HG03378 (cell line): ENCODE results near the gene B3GNT2.
"Not testable (repeated sequence)": the region's sequence is repeated elsewhere in the genome, so short reads cannot be mapped to it uniquely, and the experiment has no call there.

Experiments
- ATAC-seq: cut with Tn5 transposase; IDR thresholded peaks from one replicate; pipeline ENCODE4 v1.9.1; 2021; ENCODE audit warnings: mild to moderate bottlenecking, moderate library complexity; ENCODE audit not compliant: unreplicated experiment

Gene B3GNT2

DNA sequence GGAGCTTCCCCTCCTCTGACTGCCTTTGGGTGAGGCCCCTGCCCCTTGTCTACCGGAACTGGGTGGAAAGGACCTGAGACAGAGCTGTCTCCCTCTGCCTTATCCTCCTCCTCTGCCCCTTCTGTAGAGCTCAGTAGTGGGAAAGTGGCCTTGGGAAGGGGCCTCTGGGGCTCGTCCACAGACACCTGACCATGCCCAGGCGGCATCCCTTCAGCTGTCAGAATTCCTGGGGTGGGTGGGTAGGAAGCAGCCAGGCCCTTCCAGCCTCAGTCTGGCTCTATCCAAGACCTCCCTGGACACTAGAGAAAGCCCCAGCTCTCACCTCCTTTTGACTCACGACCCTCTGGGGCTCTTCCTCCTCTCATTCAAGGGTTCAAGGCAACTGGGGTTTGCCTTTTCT is 35.6 kb downstream of the B3GNT2 start:
- no peak for ATAC-seq

DNA sequence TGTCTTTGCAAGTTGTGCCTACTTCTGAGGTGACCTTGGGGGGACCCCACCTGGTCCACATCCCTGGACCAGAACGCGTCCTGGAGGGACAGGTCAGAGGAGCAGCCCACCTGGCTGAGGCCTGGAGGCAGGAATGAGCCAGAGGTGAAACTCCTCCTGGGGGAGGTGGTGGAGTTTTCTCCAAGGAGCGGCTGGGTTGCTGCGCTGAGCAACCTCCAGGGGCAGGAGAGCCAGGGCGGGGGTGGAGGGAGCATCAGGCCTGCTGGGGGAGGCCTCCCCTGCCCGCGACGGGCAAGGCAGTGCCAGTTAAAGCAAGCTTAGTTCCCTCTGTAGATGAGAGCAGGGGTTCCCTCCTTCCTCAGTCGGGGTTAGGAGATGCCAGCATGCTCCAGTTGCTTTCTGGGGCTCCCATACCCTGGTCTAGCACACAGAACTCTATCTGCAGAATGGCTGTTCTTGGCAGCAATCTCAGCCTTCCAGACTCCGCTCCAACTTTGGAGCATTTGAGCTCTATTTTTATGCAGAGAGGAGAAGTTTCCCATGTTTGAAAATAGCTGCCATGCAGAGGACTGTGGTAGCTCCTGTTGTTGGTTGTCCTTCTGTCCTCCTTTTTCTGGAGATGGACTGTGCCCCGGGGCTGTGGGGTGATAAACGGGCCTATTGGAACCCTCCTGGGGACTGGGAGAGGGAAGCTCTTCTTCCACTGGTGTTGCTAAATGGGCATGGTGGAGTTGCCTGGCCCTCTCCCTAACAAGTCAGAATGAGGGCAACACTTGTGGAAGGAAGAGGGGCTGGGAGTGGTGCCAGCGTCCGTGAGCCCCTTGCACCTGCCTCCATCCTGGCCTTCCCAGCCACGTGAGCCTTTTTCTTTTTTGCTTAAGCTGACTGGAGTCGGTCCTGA is 39.1 kb downstream of the B3GNT2 start:
- no peak for ATAC-seq

DNA sequence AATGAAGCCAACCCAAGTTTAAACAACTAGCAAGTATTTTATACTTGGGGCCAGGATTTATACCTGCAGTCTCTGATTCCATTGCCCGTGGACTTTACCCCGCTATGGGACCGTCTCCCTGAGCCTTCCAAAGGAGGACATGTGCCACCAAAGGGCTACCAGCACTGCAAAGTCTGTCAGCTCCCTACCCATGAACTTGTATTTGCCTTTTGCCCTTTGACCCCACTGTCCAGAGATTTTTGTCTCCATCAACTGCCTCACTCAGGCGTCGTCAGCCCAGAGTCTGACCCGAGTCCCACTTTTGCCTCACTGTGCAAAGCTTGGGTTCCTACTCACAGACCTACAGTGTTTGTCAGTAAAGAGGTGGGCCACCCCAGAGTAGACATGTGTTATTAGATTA is 40.6 kb downstream of the B3GNT2 start:
- no peak for ATAC-seq

DNA sequence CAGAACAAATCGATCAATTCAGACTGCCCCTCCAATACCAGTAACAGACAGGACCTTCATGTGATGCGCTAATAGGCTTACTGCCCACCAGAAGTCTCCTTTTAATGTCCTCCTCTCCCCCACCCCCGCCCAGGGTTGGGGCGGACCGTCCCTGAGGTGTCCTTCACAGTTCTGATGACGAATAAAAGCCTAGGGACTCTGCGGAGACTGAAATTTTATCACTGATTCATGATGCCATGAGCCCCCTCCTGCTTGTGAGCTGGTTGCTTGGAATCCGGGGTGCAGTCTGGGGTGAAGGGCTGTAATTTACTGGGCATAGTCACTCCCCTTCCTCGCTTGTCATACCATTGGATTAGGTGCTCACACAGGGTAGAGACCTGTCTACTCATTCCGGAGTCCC is 42.3 kb downstream of the B3GNT2 start:
- no peak for ATAC-seq

DNA sequence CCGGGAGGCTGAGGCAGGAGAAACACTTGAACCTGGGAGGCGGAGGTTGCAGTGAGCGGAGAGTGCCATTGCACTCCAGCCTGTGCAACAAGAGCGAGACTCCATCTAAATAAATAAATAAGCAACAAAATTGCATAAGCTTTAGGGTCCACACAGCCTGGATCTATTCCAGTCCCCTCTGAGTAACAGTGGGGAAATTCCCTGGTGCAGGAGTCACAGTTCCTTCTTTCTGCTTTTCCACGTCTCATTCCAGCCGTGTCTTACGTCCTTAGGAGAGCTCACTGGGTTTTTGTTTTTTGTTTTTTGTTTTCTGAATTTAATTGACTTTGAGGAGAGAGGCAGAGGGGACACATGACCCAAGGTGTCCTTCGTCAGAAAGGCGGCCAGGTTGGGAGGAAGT is 44.6 kb downstream of the B3GNT2 start:
- no peak for ATAC-seq

DNA sequence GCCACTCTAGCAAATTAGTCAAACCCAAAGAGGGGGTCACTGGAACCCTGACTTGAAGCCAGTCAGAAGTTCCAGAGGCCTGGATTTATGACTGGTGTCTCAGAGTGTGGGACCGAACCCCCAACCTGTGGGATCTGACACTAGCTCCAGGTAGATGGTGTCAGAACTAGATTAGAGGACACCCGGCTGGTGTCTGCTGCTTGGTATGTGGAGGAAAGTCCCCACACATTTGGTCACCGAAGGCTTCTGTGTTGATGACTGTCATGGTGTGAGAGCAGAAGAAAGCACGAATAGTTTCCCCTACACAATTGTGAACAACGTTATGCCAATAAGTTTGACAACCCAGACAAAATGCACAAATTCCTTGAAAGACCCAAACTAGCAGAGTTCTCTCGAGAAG is 48.1 kb downstream of the B3GNT2 start:
- no peak for ATAC-seq

DNA sequence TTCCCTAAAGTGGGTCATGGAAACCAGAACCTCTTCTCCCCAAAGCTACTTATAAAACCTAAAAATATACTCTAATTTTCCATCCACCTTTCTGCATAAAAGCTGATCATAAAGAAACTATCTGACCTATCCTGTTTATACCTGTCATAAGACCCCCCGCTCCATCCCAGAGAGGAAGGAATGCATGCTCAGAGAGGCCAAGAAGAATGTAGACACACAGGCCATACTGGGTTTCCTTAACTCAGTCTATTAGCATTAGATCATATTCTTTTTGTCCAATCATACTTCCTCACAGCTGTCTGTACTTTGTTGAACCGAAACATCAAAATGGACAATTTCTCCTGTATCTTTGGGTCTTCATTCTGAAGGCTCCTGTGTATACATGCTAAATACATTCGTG is 52.3 kb downstream of the B3GNT2 start:
- ATAC-seq: no peak

DNA sequence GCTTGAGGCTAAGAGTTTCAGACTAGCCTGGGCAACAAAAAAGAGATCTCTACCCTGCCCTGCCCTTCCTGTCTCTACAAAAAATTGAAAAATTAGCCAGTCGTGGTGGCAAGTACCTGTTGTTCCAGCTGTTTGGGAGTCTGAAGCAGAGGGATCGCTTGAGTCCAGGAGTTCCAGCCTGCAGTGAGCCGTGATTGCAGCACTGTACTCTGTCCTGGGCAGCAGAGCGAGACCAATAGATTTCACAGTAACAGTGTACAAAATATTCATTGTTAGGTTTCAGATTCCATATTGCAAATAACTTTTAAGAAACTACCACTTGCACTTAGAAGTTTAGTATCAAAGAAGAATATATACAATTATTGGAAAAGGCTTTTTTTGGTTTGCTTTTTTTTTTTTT is 54.3 kb downstream of the B3GNT2 start:
- ATAC-seq: no peak

DNA sequence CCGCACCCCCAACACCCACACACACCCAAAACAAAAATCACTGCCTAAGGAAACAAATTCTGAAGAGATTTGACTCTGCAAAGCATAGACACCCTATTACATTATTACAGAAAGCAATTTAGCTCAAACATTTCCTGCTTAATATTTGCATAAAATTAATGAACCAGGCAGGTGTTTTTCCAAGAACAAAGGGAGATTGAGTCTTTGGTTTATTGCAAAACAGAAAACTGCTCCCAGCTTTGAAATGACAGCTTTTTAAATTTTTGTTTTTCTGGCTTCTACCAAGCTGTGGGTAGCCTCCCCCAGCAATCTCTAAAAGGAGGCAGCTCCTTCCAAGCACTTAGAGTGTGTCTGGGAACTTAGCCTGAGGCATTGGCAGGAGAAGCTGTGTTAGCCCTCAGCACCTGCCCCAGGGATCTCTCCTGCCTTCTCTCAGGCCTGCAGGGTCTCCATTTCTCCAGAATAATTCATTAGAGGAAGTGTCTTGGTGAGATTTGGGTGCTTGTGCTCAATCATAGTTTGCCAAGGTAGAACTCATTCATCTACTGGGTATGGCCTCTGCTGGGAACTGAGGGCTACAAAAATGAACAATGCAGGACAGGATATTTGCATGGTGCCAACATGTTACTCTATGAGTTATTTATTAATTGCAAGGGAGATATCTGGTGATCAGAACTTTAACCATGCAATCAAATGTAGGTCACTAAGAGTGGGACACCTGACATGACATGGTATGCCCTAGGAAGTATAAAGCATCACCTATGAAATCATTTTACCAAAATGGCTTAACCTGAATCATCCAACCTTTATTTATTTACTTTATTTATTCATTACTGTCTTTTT is 58.7 kb downstream of the B3GNT2 start:
- no peak for ATAC-seq

DNA sequence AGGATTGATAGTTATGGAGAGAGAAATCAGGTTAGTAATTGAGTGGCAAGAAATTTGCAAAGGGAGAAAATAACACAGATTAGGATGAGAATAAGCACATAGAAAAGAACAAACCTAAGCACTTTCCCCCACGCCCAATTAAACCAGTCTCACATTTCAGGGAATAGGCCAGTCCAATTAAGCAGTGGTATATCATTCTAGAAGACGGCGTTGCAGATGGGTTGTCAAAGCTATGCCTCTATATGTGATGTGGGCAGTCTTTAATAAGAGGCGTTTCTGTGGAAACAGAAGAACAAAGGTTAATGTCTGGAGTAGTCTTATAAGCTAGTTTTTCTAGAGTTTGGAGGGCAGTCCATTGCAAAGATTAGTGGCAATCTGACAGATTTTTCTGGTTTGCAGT is 61.6 kb downstream of the B3GNT2 start:
- no peak for ATAC-seq

DNA sequence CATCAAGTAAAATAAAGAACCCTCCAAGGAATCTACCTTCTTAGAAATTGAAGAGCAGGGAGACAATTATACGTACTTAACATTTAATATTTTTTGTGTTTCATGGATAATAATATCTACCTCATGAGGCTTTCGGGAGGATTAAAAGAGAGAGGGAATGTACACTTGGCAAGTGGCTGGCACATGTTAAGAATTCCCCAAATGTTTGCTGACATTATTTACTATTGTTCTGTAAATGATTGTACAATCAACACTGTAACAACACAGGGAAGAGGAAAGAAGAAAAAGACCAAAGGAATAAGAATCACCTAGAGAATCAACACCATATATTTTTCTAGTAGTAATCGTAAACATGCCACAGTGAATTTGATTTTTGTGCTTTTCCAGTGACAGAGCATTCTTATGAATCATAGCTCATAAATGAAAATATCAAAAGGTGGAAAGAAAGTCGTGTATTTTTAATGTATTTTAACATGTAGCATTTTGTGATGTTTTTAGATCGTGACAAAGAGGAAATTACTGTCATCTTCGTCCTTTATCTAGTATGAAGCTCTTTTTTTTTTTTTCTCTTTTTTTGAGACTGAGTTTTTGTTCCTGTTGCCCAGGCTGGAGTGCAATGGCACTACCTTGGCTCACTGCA is 67.3 kb downstream of the B3GNT2 start:
- no peak for ATAC-seq

DNA sequence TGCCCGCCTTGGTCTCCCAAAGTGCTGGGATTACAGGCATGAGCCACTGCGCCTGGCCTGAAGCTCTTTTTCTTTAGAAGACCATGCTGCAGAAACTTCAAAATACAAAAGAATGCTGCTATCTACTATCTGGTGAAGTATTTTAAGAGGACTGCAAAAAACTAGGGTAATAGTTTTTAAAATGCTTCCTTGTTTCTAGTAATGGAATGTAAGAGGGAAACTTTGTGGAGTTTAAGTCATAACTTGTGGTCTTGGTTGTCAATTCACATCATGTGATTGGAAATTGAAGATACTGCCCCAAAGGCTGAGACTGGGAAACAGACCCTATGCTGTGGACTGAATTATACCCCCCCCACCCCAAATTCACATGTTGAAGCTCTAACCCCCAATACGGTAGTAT is 68.3 kb downstream of the B3GNT2 start:
- no peak for ATAC-seq

DNA sequence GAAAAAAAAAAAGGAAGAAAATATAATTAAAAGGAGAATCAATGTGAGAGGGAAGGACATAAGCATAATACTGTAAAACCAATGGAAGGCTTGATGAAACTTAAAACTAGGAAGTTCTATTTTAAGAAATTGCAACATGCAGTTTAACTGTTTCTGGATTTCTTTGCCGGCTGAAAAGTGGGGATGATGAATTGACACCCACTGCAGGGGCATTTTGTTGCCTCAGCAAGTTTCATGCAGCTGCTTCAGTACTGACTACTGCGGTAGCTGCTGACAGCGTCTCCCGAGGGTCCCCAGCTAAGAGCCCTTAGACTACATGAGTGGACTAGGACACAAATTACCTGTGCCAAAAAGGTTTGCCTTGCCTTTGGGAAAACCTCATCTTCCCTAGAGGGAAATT is 69.2 kb downstream of the B3GNT2 start:
- no peak for ATAC-seq

DNA sequence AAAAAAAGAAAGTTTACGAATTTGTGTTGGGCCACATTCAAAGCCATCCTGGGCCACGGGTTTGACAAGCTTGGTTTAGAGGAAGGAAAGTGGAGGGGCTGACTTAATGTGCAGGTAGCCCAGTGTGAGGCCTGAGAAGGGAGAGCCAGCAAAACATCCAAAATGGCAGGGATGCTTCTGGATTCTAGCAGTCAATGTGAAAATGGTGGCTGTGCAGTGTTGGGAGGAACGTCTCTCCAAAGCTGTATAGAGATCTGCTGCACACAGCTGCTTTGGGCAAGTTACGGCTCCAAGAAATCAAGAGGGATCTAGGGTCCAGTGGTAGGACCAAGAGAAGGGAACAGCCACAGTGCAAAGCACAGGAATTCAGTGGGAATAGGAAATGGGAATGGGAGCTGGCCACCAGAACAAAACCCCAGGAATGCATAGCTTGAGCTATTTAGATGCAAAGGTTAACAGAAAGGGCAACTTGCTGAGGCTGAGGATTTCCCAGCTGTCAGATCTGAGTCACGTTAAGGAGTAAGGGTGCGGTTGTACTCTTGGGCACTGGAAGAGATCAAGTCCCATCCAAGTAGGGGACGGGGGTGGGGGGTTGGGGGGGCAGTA is 70.6 kb downstream of the B3GNT2 start:
- no peak for ATAC-seq

DNA sequence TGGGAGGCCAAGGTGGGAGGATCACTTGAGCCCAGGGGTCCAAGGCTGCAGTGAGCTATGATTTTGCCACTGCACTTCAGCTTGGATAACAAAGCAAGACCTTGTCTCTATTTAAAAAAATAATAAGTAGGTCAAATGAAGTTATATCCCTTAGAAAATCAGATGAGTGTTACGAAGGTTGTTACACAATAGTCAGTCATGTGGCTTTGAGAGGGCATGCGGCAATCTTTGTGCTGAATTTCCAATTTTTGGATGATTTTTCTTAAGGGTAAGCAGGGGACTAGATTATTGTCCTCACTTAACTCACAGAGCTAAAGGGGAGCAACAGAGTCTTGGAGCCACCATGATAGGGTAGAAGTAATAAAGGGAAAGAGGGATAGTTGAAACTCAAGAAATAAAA is 71.8 kb downstream of the B3GNT2 start:
- no peak for ATAC-seq

DNA sequence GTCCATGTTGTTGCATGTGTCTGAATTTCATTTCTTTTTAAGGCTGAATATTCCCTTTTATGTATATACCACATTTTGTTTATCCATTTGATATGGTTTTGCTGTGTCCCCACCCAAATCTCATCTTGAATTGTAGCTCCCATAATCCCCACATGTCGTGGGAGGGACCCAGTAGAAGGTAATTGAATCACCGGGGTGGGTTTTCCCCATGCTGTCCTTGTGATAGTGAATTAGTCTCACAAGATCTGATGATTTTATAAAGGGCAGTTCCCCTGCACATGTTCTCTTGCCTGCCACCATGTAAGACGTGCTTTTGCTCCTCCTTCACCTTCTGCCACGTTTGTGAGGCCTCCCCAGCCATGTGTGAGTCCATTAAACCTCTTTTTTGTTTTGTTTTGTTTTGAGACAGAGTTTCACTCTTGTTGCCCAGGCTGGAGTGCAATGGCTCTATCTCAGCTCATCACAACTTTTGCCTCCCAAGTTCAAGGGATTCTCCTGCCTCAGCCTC is 72.8 kb downstream of the B3GNT2 start:
- ATAC-seq: not testable (repeated sequence)

DNA sequence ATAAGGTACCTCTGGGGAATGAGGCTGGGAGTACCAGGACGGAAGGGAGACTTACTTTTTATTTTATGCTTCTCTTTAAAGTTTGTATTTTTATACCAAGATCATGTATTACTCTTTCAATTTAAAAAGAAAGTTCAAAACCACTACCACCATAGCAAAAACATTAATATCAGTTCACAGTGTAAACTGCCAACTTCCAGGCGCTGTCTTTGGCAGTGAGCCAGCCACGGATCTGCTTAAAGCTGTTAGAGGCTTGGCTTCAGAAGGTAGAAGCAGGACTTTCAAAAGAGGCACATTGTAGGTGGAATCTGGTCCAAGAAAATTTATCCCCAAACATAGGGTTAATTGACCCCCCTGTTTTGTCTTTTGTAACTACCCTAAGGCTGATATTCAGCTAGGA is 74.8 kb downstream of the B3GNT2 start:
- no peak for ATAC-seq
